GM23338 (cell line): ENCODE results near the gene GPRC5B. TPM values are rescaled to one million over a fixed set of nuclear protein-coding genes. Genes with fewer than 3 reads are reported as not detected.

ENCODE experiments used
- ATAC-seq: fragments of 200-7000 bp; cut with Tn5 transposase; 3 replicates; pipeline ENCODE4 v1.9.1; 2020
- DNase-seq: peaks from one replicate; pipeline ENCODE4 v3.0.0-alpha.2; 2015; ENCODE audit warnings: low spot score
- H2AFZ ChIP-seq: fragments of 200-600 bp; sonication (generic); 2 replicates; pipeline ENCODE4 v1.8.0; 2016; ENCODE audit warnings: antibody characterized with exemption, mild to moderate bottlenecking, moderate library complexity
- H3F3A ChIP-seq: fragments of 200-600 bp; sonication (generic); replicated peaks from 2 replicates; pipeline ENCODE4 v1.8.0; 2017; ENCODE audit warnings: antibody characterized with exemption, mixed run types, low read depth
- H3K27ac ChIP-seq: fragments of 200-600 bp; sonication (generic); 2 replicates; pipeline ENCODE4 v1.6.1; 2016; ENCODE audit warnings: low read depth
- H3K27me3 ChIP-seq: fragments of 200-600 bp; sonication (generic); 2 replicates; pipeline ENCODE4 v1.8.0; 2016; ENCODE audit warnings: mild to moderate bottlenecking, mixed run types, moderate library complexity; ENCODE audit not compliant: insufficient read depth
- H3K36me3 ChIP-seq: fragments of 200-600 bp; sonication (generic); 2 replicates; pipeline ENCODE4 v1.8.0; 2016; ENCODE audit warnings: mild to moderate bottlenecking; ENCODE audit not compliant: insufficient read depth
- H3K4me1 ChIP-seq: fragments of 200-600 bp; sonication (generic); 2 replicates; pipeline ENCODE4 v1.8.0; 2016; ENCODE audit warnings: mild to moderate bottlenecking, moderate library complexity; ENCODE audit not compliant: insufficient read depth
- H3K4me2 ChIP-seq: fragments of 200-600 bp; sonication (generic); 2 replicates; pipeline ENCODE4 v1.7.1; 2017; ENCODE audit warnings: mixed run types
- H3K4me3 ChIP-seq: fragments of 200-600 bp; sonication (generic); 2 replicates; pipeline ENCODE4 v1.6.1; 2016; ENCODE audit warnings: mixed run types
- H3K79me2 ChIP-seq: fragments of 200-600 bp; sonication (generic); replicated peaks from 2 replicates; pipeline ENCODE4 v1.8.0; 2017; ENCODE audit warnings: mild to moderate bottlenecking; ENCODE audit not compliant: insufficient read depth
- H3K9me2 ChIP-seq: fragments of 200-600 bp; sonication (generic); 2 replicates; pipeline ENCODE4 v1.8.0; 2017; ENCODE audit not compliant: insufficient read depth
- H4K20me1 ChIP-seq: fragments of 200-600 bp; sonication (generic); replicated peaks from 2 replicates; pipeline ENCODE4 v1.8.0; 2017; ENCODE audit warnings: mild to moderate bottlenecking; ENCODE audit not compliant: insufficient read depth
- H3K27ac Mint-ChIP-seq: 2 replicates; pipeline ENCODE4 v1.8.0; 2020; ENCODE audit warnings: inconsistent platforms, mild to moderate bottlenecking, moderate library complexity, mixed read lengths
- H3K27me3 Mint-ChIP-seq: 3 replicates; pipeline ENCODE4 v1.8.0; 2022; ENCODE audit warnings: low read depth, mild to moderate bottlenecking, moderate library complexity, mixed read lengths, inconsistent platforms; ENCODE audit not compliant: insufficient read depth, poor library complexity
- H3K36me3 Mint-ChIP-seq: 3 replicates; pipeline ENCODE4 v1.8.0; 2021; ENCODE audit warnings: low read depth, mild to moderate bottlenecking, inconsistent platforms, moderate library complexity, mixed read lengths
- H3K4me1 Mint-ChIP-seq: 3 replicates; pipeline ENCODE4 v1.8.0; 2020; ENCODE audit warnings: mild to moderate bottlenecking, inconsistent platforms, mixed read lengths
- H3K4me3 Mint-ChIP-seq: 3 replicates; pipeline ENCODE4 v1.8.0; 2021; ENCODE audit warnings: moderate library complexity, mild to moderate bottlenecking, inconsistent platforms, mixed read lengths
- H3K9me3 Mint-ChIP-seq: 3 replicates; pipeline ENCODE4 v1.8.0; 2020; ENCODE audit warnings: moderate library complexity, mild to moderate bottlenecking, inconsistent platforms, mixed read lengths
- JUNB ChIP-seq: IDR thresholded peaks from one replicate; pipeline ENCODE4 v1.6.1; 2016; ENCODE audit warnings: antibody characterized with exemption; ENCODE audit not compliant: unreplicated experiment
- STAT1 ChIP-seq: IDR thresholded peaks from one replicate; pipeline ENCODE4 v1.6.1; 2016; ENCODE audit warnings: antibody characterized with exemption; ENCODE audit not compliant: unreplicated experiment
- ZNF331 ChIP-seq: fragments of 250-450 bp; sonication (Bioruptor Pico); IDR thresholded peaks from 2 replicates; pipeline ENCODE4 v1.5.0; 2020; ENCODE audit warnings: low read depth, mild to moderate bottlenecking, moderate library complexity
- polyA plus RNA-seq: library from polyadenylated mRNA; unstranded; fragments of >200 nt; fragmentation: Nextera tagmentation; extraction: Ambion mirVana; gene quantifications from 2 replicates; pipeline ENCODE4 v1.2.1, GENCODE V29; 2016
- total RNA-seq: library from RNA; depleted of rRNA; stranded (reverse); fragments of >200 nt; shearing (Covaris generic); gene quantifications from 2 replicates; pipeline ENCODE4 v1.2.3, GENCODE V29; 2014
- TF ChIP-seq, protein P1 (sequence below), 2 experiments: fragments of 200-600 bp in 1 of 2; sonication (generic) in 1 of 2; conservative IDR thresholded peaks; 2 replicates each; pipeline versions ENCODE4 v1.5.1 to v1.6.1; 2016 to 2017; ENCODE audit warnings: antibody characterized with exemption in 2 of 2, low read depth in 2 of 2, mild to moderate bottlenecking in 2 of 2, moderate library complexity in 1 of 2
- TF ChIP-seq, protein P2 (sequence below): IDR thresholded peaks from one replicate; pipeline ENCODE4 v1.6.1; 2018; ENCODE audit warnings: antibody characterized with exemption; ENCODE audit not compliant: unreplicated experiment

The GPRC5B gene
- total and polyA plus RNA-seq, 2 experiments from 2014 or later, result 70.9 to 82.5 TPM

DNA sequence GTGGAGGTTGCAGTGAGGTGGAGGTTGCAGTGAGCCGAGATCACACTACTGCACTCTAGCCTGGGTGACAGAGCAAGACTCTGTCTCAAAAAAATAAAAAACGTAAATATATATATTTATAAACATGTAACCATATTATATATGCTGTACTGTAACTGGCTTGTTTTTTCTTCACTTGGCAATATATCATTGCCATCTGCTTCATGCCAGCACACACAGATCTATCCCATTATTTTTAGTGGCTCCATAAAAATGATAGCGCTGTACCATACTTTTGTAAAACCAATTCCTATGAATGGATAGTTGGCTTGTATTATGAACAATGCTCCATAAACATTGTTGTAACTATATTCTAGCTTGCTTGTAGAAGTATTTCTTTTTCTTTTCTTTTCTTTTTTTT lies 49.5 kb downstream of the GPRC5B start (continued):
- TF ChIP-seq ZNF331 (CRISPR knock-in tag), result no peak
- TF ChIP-seq, protein P1, sequence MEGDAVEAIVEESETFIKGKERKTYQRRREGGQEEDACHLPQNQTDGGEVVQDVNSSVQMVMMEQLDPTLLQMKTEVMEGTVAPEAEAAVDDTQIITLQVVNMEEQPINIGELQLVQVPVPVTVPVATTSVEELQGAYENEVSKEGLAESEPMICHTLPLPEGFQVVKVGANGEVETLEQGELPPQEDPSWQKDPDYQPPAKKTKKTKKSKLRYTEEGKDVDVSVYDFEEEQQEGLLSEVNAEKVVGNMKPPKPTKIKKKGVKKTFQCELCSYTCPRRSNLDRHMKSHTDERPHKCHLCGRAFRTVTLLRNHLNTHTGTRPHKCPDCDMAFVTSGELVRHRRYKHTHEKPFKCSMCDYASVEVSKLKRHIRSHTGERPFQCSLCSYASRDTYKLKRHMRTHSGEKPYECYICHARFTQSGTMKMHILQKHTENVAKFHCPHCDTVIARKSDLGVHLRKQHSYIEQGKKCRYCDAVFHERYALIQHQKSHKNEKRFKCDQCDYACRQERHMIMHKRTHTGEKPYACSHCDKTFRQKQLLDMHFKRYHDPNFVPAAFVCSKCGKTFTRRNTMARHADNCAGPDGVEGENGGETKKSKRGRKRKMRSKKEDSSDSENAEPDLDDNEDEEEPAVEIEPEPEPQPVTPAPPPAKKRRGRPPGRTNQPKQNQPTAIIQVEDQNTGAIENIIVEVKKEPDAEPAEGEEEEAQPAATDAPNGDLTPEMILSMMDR (conservative IDR thresholded peaks at IDR 0.05; ENCODE audit: low read depth in 2 of 2), result no peak
- TF ChIP-seq JUNB, result no peak

DNA sequence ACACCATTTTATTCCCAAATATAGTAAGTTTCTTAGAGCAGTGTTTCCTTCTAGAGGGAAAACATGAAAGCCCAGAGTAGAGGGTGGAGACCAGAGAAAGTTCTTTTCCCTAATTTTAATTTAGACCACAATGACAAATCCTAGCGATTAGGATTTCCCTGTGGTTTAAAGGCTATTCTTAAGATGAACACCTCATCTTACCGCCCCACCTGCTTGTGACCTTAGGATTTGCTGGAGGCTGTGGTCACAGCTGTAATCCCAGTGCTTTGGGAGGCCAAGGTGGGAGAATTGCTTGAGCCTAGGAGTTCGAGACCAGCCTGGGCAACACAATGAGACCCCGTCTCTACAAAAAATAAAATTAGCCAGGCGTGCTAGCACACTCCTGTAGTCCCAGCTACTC lies 51.1 kb downstream of the GPRC5B start:
- Histone ChIP-seq H3K9me2 (no peaks in the 10 kb centered on the region), H2AFZ (no peak overlapping the region), H3K4me3 (no peak overlapping the region), H4K20me1 (no peaks in the 10 kb centered on the region), H3K4me1 (peaks cover 7% of the 10 kb centered on the region), H3K27me3 (no peaks in the 10 kb centered on the region), H3K36me3 (no peaks in the 10 kb centered on the region), H3K27ac (no peak overlapping the region), H3F3A (0 out of 2 replicates have a peak, but pooled peaks cover 2% of the 10 kb centered on the region), H3K4me2 (no peak overlapping the region), H3K79me2 (no peaks in the 10 kb centered on the region)
- Mint-ChIP-seq H3K27me3 (no peaks in the 10 kb centered on the region), H3K4me1 (peaks cover 16% of the 10 kb centered on the region), H3K9me3 (no peaks in the 10 kb centered on the region), H3K36me3 (no peaks in the 10 kb centered on the region), H3K27ac (no peak overlapping the region), H3K4me3 (no peak overlapping the region)
- DNase-seq (no peak), ATAC-seq (no peak)
- TF ChIP-seq, protein P1 (conservative IDR thresholded peaks at IDR 0.05; ENCODE audit: low read depth in 2 of 2), result no peak
- TF ChIP-seq, protein P2, sequence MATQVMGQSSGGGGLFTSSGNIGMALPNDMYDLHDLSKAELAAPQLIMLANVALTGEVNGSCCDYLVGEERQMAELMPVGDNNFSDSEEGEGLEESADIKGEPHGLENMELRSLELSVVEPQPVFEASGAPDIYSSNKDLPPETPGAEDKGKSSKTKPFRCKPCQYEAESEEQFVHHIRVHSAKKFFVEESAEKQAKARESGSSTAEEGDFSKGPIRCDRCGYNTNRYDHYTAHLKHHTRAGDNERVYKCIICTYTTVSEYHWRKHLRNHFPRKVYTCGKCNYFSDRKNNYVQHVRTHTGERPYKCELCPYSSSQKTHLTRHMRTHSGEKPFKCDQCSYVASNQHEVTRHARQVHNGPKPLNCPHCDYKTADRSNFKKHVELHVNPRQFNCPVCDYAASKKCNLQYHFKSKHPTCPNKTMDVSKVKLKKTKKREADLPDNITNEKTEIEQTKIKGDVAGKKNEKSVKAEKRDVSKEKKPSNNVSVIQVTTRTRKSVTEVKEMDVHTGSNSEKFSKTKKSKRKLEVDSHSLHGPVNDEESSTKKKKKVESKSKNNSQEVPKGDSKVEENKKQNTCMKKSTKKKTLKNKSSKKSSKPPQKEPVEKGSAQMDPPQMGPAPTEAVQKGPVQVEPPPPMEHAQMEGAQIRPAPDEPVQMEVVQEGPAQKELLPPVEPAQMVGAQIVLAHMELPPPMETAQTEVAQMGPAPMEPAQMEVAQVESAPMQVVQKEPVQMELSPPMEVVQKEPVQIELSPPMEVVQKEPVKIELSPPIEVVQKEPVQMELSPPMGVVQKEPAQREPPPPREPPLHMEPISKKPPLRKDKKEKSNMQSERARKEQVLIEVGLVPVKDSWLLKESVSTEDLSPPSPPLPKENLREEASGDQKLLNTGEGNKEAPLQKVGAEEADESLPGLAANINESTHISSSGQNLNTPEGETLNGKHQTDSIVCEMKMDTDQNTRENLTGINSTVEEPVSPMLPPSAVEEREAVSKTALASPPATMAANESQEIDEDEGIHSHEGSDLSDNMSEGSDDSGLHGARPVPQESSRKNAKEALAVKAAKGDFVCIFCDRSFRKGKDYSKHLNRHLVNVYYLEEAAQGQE, result no peak
- TF ChIP-seq STAT1, result no peak

DNA sequence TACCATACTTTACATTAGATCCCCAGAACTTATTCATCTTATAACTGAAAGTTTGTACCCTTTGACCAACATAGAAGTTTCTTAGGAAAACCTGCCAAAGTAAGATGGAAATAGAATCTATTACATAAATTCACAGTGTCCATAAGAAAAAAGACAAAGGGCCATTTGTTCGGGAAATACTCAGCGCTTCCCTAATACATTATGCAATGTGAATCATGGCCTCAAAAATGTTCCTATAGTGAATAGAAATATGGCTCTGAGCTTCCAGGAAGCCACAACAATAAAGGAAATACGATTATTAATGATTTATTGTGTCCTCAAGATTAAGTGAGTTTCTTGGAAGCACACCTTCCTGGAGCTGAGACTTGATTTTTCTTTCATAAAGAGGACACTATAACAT lies 51.5 kb downstream of the GPRC5B start:
- Histone ChIP-seq H3F3A (no peaks in the 10 kb centered on the region), H2AFZ (no peak overlapping the region), H3K4me3 (no peak overlapping the region), H3K4me1 (peaks cover 7% of the 10 kb centered on the region), H3K4me2 (no peak overlapping the region), H3K36me3 (no peaks in the 10 kb centered on the region), H4K20me1 (no peaks in the 10 kb centered on the region), H3K27ac (no peak overlapping the region), H3K27me3 (no peaks in the 10 kb centered on the region), H3K79me2 (no peaks in the 10 kb centered on the region), H3K9me2 (no peaks in the 10 kb centered on the region)
- Mint-ChIP-seq H3K36me3 (no peaks in the 10 kb centered on the region), H3K9me3 (no peaks in the 10 kb centered on the region), H3K27me3 (no peaks in the 10 kb centered on the region), H3K4me3 (no peak overlapping the region), H3K4me1 (peaks cover 13% of the 10 kb centered on the region), H3K27ac (no peak overlapping the region)
- DNase-seq (no peak), ATAC-seq (no peak)
- TF ChIP-seq ZNF331 (CRISPR knock-in tag), result no peak
- no peak for TF ChIP-seq STAT1
- TF ChIP-seq, protein P1 (conservative IDR thresholded peaks at IDR 0.05; ENCODE audit: low read depth in 2 of 2), result no peak
